ENCODE measurements around the gene GMDS. TPM values are rescaled to one million over a fixed set of nuclear protein-coding genes. Genes with fewer than 3 reads are reported as not detected.

The GMDS gene
- polyA plus RNA-seq, 1 experiment, result 7.1 TPM

DNA sequence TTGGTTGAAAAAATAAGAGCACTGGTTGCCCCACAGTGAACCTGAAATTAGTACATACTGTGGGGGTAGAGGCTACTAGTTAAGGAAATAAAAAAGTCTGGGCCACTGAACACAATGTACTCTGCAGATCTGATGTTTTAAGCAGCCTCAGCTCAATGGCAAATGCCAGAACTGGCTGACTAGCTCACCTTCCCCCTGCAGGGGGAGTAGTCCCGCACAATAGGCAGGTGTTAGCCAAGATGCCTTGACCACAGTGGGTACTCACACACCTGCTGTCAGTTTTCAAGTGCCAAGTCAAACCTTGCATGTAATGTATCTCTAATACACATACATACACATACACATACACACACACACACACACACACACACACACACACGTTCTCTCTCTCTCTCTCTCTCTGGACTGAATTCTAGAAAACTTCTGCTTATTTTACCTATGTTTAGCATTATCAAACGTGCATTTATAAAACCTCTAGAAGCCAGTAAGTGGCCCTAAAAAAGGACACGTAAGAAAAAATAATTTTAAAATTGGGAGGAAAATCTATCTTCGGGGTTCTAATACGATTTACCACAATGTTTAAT is 36.1 kb downstream of the GMDS start:
- H3K27me3 ChIP-seq (ENCODE audit: control insufficient read depth, insufficient read depth, low read length), result no peaks in the 10 kb centered on the region
- DNase-seq (ENCODE audit: low read depth), result no peak
- no peaks in the 10 kb centered on the region for H3K36me3 ChIP-seq (ENCODE audit: control insufficient read depth, insufficient read depth, low read length)
- ChIA-PET CTCF (interaction anchor here (0.6 to 3.2 kb wide), 10 partner anchors 8 to 614 kb away, joined by 3 to 11 read pairs (median 4); no protein-coding TSS in a partner anchor), POLR2A (no interaction called here)
- TF ChIP-seq, protein P1, sequence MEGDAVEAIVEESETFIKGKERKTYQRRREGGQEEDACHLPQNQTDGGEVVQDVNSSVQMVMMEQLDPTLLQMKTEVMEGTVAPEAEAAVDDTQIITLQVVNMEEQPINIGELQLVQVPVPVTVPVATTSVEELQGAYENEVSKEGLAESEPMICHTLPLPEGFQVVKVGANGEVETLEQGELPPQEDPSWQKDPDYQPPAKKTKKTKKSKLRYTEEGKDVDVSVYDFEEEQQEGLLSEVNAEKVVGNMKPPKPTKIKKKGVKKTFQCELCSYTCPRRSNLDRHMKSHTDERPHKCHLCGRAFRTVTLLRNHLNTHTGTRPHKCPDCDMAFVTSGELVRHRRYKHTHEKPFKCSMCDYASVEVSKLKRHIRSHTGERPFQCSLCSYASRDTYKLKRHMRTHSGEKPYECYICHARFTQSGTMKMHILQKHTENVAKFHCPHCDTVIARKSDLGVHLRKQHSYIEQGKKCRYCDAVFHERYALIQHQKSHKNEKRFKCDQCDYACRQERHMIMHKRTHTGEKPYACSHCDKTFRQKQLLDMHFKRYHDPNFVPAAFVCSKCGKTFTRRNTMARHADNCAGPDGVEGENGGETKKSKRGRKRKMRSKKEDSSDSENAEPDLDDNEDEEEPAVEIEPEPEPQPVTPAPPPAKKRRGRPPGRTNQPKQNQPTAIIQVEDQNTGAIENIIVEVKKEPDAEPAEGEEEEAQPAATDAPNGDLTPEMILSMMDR (IDR thresholded peaks at IDR 0.05; ENCODE audit: insufficient read depth, low read depth, low read length), result peak; percentile 67
- no peak overlapping the region for H3K4me3 ChIP-seq (ENCODE audit: low read depth, low read length)

DNA sequence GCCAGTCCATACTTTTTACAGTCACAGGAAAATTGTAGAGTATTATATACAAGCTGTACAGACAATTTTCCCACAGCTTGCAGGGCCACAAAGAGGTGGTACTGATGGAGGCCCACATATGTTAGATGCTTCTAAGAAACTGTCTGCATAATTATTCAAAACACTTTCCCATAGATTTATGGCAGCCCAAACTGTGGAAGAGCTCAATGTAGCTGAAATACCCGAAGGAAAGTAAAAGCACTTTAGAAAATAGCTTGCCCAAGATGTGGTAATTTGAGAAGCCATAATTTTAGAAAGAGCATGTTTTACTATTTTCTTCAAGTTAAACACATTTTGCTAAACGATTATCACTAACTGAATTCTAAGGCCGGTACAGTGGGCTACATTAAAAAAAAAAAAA is 36.9 kb downstream of the GMDS start:
- H3K36me3 ChIP-seq (ENCODE audit: control insufficient read depth, insufficient read depth, low read length), result no peaks in the 10 kb centered on the region
- no peak overlapping the region for H3K4me3 ChIP-seq (ENCODE audit: low read depth, low read length)
- CTCF ChIA-PET, result interaction anchor here (0.6 to 3.2 kb wide), 8 partner anchors 9 to 612 kb away, joined by 3 to 11 read pairs (median 4); no protein-coding TSS in a partner anchor
- H3K27me3 ChIP-seq (ENCODE audit: control insufficient read depth, insufficient read depth, low read length), result no peaks in the 10 kb centered on the region
- TF ChIP-seq, protein P1 (IDR thresholded peaks at IDR 0.05; ENCODE audit: insufficient read depth, low read depth, low read length), result no peak
- POLR2A ChIA-PET, result no interaction called here
- DNase-seq (ENCODE audit: low read depth), result no peak

DNA sequence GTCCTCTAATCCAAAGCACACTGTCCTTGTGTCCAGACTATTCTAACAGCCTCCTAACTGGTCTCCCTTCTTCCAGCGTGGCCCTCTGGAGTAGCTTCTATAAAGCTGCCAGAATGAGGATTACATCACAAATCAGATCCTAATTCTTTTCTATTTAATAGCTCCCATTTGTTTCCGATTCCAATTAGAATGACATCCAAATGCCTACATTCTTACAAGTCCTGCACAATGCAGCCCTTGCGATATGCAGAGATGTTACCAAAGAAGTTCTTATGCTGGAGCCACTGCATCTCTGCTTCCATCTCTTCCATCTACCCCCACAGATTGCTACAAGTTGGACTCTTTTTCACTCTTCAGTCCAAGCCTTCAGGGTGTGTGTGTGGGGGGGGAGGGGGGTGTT is 40.0 kb downstream of the GMDS start:
- Histone ChIP-seq H3K4me3 (ENCODE audit: low read depth, low read length) (no peak overlapping the region), H3K27me3 (ENCODE audit: control insufficient read depth, insufficient read depth, low read length) (no peaks in the 10 kb centered on the region), H3K36me3 (ENCODE audit: control insufficient read depth, insufficient read depth, low read length) (no peaks in the 10 kb centered on the region)
- POLR2A ChIA-PET, result no interaction called here
- CTCF ChIA-PET, result interaction anchor here (1.0 kb wide), 1 partner anchor 15 kb away, joined by 3 read pairs; no protein-coding TSS in a partner anchor
- TF ChIP-seq, protein P1 (IDR thresholded peaks at IDR 0.05; ENCODE audit: insufficient read depth, low read depth, low read length), result no peak
- no peak for DNase-seq (ENCODE audit: low read depth)

DNA sequence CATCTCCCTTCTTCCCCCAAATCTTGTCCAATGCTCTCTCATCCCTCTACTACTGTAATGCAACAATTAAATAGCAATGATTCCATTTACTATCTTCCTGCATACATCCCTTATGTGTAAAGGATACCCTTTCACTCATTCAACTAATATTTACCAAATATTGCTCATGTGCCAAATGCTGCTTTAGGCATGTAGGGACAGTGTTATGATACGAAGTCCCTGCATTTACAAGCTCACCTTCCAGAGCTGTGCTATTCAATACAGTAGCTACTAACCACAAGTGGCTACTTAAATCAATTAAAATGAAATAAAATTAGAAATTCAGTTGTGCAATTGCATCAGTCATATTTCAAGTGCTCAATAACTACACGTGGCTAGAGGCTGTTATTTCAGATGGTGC is 41.1 kb downstream of the GMDS start:
- CTCF ChIA-PET, result interaction anchor here (0.6 to 1.0 kb wide), 2 partner anchors 20 to 245 kb away, joined by 3 read pairs; no protein-coding TSS in a partner anchor
- Histone ChIP-seq H3K36me3 (ENCODE audit: control insufficient read depth, insufficient read depth, low read length) (no peaks in the 10 kb centered on the region), H3K4me3 (ENCODE audit: low read depth, low read length) (no peak overlapping the region), H3K27me3 (ENCODE audit: control insufficient read depth, insufficient read depth, low read length) (no peaks in the 10 kb centered on the region)
- TF ChIP-seq, protein P1 (IDR thresholded peaks at IDR 0.05; ENCODE audit: insufficient read depth, low read depth, low read length), result no peak
- no peak for DNase-seq (ENCODE audit: low read depth)
- POLR2A ChIA-PET, result no interaction called here

DNA sequence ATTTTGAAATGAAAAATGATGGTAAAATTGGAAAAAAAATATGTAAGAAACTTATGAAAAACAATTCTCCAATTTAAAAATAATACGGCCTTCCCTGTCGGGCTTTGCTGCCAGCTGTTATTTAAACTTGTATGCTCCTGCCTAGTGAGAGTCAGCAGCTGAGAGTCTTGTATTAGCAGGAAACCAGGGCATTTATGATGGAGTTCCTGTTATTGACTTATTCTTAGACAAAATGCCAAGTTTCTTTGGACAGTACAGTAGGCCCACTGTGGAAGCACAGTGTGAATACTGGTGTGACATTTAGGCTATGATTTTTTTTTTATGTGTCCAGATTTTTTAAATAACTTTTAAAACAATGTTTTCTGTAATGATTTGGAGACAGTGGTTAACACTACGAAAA is 42.1 kb downstream of the GMDS start:
- DNase-seq (ENCODE audit: low read depth), result no peak
- ChIA-PET CTCF (no interaction called here), POLR2A (no interaction called here)
- H3K4me3 ChIP-seq (ENCODE audit: low read depth, low read length), result no peak overlapping the region
- H3K27me3 ChIP-seq (ENCODE audit: control insufficient read depth, insufficient read depth, low read length), result no peaks in the 10 kb centered on the region
- TF ChIP-seq, protein P1 (IDR thresholded peaks at IDR 0.05; ENCODE audit: insufficient read depth, low read depth, low read length), result no peak
- H3K36me3 ChIP-seq (ENCODE audit: control insufficient read depth, insufficient read depth, low read length), result no peaks in the 10 kb centered on the region

Measured in BJ (cell line).